ENCODE data around the gene MTFMT. TPM values are rescaled to one million over a fixed set of nuclear protein-coding genes. Genes with fewer than 3 reads are reported as not detected.
A peak's percentile ranks its signal among the peaks of the same experiment; 100 is the strongest.

MTFMT gene
- total and polyA plus RNA-seq, 2 of the 13 experiments (the other 11 are each of a cell fraction or from before 2014, with no cell fraction given), result 9.9 to 23.2 TPM

- TF ChIP-seq FOXM1 (CRISPR knock-in tag; IDR thresholded peaks at IDR 0.05), result no peak
- peak; percentile 59; the same call in 1 of the 2 replicates for TF ChIP-seq ZMYM3 (CRISPR knock-in tag; IDR thresholded peaks at IDR 0.05)
- peak; percentile 63 for TF ChIP-seq ZSCAN25 (CRISPR knock-in tag; IDR thresholded peaks at IDR 0.05)
- TF ChIP-seq TAF1 (CRISPR knock-in tag; IDR thresholded peaks at IDR 0.05), result no peak
- TF ChIP-seq ZNF574 (CRISPR knock-in tag; IDR thresholded peaks at IDR 0.05), result peak; percentile 54; the same call in 1 of the 2 replicates
- 0 out of 2 replicates have a peak, but pooled peaks have one; percentile 24 for TF ChIP-seq ZNF451 (CRISPR knock-in tag; IDR thresholded peaks at IDR 0.05)
- peak; percentile 85 for TF ChIP-seq HDAC1 (CRISPR knock-in tag; IDR thresholded peaks at IDR 0.05)
- no peak for TF ChIP-seq ZNF337 (CRISPR knock-in tag; IDR thresholded peaks at IDR 0.05; ENCODE audit: borderline replicate concordance, low read depth)
- TF ChIP-seq ZBTB26 (CRISPR knock-in tag; IDR thresholded peaks at IDR 0.05; ENCODE audit: borderline replicate concordance), result no peak; the same call in 1 of the 2 replicates
- TF ChIP-seq, protein P1, sequence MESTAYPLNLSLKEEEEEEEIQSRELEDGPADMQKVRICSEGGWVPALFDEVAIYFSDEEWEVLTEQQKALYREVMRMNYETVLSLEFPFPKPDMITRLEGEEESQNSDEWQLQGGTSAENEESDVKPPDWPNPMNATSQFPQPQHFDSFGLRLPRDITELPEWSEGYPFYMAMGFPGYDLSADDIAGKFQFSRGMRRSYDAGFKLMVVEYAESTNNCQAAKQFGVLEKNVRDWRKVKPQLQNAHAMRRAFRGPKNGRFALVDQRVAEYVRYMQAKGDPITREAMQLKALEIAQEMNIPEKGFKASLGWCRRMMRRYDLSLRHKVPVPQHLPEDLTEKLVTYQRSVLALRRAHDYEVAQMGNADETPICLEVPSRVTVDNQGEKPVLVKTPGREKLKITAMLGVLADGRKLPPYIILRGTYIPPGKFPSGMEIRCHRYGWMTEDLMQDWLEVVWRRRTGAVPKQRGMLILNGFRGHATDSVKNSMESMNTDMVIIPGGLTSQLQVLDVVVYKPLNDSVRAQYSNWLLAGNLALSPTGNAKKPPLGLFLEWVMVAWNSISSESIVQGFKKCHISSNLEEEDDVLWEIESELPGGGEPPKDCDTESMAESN (CRISPR knock-in tag; conservative IDR thresholded peaks at IDR 0.05), result 0 out of 2 replicates have a peak, but pooled peaks have one; percentile 41
- TF ChIP-seq IKZF1 (IDR thresholded peaks at IDR 0.05), result no peak
- no peak for TF ChIP-seq CC2D1A (CRISPR knock-in tag; IDR thresholded peaks at IDR 0.05)
- TF ChIP-seq TGIF2 (CRISPR knock-in tag; IDR thresholded peaks at IDR 0.05), result peak; percentile 94
- no peak for TF ChIP-seq GPN1 (CRISPR knock-in tag; IDR thresholded peaks at IDR 0.05; ENCODE audit: borderline replicate concordance)
- TF ChIP-seq MTA3 (CRISPR knock-in tag; IDR thresholded peaks at IDR 0.05), result no peak
- TF ChIP-seq MAF1 (CRISPR knock-in tag; IDR thresholded peaks at IDR 0.05; ENCODE audit: borderline replicate concordance), result no peak
- TF ChIP-seq ZNF546 (CRISPR knock-in tag; conservative IDR thresholded peaks at IDR 0.05), result no peak
- no peak for TF ChIP-seq ZBTB42 (CRISPR knock-in tag; IDR thresholded peaks at IDR 0.05)
- no peak for TF ChIP-seq SMARCC2 (IDR thresholded peaks at IDR 0.05)
- TF ChIP-seq, protein P2, sequence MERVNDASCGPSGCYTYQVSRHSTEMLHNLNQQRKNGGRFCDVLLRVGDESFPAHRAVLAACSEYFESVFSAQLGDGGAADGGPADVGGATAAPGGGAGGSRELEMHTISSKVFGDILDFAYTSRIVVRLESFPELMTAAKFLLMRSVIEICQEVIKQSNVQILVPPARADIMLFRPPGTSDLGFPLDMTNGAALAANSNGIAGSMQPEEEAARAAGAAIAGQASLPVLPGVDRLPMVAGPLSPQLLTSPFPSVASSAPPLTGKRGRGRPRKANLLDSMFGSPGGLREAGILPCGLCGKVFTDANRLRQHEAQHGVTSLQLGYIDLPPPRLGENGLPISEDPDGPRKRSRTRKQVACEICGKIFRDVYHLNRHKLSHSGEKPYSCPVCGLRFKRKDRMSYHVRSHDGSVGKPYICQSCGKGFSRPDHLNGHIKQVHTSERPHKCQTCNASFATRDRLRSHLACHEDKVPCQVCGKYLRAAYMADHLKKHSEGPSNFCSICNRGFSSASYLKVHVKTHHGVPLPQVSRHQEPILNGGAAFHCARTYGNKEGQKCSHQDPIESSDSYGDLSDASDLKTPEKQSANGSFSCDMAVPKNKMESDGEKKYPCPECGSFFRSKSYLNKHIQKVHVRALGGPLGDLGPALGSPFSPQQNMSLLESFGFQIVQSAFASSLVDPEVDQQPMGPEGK (CRISPR knock-in tag; IDR thresholded peaks at IDR 0.05), result peak; percentile 74
- TF ChIP-seq, protein P3, sequence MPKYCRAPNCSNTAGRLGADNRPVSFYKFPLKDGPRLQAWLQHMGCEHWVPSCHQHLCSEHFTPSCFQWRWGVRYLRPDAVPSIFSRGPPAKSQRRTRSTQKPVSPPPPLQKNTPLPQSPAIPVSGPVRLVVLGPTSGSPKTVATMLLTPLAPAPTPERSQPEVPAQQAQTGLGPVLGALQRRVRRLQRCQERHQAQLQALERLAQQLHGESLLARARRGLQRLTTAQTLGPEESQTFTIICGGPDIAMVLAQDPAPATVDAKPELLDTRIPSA (CRISPR knock-in tag; IDR thresholded peaks at IDR 0.05; ENCODE audit: borderline replicate concordance), result no peak
- TF ChIP-seq ZKSCAN8 (CRISPR knock-in tag; IDR thresholded peaks at IDR 0.05; ENCODE audit: borderline replicate concordance), result no peak; the same call in 1 of the 2 replicates
- TF ChIP-seq TP53 (CRISPR knock-in tag; conservative IDR thresholded peaks at IDR 0.05), result no peak
Measured at GRCh38 chr15:65056868-65057548, 27.6 kb upstream of the MTFMT start (continued).
